HUDEP-2 (cell line): ENCODE data around the gene RSPH9.
"Not testable (repeated sequence)": the region's sequence is repeated elsewhere in the genome, so short reads cannot be mapped to it uniquely, and the experiment has no call there.

Experiments
- DNase-seq, 76 experiments: peaks; one replicate each; lab custom pipeline; 2025; ENCODE audit not compliant: unreplicated experiment in 76 of 76; lab: John Stamatoyannopoulos, UW

The RSPH9 gene

DNA sequence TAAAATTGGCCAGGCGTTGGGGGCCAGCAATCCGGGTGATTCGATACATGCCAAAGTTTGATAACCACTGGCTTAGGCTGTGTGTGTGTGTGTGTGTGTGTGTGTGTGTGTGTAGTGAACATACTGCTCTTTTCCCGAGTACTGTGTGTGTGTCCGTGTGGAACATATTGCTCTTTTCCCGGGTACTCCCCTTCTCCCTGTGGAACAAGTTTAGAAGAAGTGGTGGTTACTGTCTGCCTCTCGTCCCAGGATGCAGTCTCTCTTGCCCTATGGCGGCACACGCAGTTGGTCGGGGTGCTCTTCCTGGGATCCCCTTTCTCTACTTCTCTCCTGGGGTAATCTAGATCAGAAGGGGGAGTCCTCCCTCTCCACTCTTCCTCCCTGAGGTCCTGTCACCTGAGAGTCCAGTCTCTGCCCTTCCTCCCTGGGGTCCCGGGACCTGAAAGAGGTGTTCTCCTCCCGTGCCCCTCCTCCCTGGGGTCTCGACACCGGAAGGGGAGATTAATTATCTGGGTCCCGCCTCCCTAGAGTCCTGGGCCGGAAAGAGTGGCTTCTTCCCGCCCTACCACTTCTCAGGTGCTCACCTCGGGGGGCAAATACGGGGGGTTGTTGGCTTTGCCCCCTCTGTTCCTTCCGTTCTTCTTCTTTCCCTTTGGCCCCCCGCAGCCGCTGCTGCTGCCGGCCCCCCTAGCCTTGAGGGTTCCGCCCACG lies 16.3 kb upstream of the RSPH9 start:
- DNase-seq: peak in 35 of 76 experiments; percentile 15 to 58 (median 37)

DNA sequence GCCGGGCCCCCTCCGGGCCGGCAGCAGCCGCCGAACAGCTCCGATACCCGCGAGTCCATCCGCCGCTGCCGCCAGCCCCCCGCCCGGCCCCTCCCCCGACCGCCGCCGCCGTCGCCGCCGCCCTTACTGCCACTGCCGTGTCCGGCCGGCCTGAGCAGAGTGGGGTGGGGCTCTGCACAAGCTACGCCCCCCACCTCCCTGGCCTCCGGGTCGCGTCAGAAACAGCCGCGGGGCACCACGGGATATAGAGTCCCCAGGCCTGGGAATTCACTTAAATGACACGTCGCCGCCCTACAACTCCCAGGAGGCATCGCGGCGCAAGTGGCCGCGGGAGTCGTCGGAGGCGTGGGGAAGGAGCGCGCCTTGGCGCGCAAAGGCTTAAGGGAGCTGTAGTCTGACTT lies 15.7 kb upstream of the RSPH9 start, which contains the start of gene GTPBP2:
Gene GTPBP2, minus strand, starts transcription at position 161 of the 401 bp plus-strand sequence. Its CDS starts 102 bp downstream, at position 59.
- peak in 75 of 76 experiments; percentile 80 to 100 (median 99) for DNase-seq

DNA sequence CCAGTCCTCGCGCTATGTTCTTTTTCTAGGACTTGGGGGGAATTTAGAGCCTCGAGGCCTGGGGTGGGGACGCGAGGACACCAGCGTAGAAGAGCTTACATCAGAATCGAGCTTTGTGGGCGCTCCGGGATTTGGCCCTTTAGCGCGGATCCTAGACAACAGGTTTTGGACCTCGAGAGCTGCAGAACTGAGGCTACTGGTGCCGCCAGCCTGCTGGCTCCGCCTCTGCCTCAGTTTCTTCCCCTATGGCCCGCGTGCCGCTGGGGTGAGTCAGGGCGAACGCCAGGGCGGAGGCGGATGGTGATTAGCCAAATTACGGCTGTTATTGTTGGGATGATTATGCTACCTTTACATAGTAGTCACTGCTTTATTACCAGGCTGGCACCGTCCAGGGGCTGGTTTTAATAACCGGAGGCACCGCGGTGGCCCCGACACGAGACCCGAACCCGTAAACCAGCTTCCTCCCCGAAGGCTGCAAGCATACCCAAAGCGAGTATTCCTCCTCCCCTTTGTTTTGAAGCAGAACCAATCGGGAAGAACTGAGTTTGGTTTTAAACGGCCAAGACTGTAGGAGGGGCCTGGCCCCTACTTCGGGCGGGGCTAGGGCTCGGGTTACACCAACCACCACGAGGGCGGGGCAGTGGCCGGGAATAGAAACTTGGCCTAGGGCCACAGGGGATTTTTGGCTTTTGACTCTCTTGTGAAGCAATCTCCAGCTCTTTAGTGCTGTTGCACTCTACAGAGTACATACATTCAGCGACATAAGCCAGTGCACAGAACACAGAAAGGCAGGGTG lies 15.1 kb upstream of the RSPH9 start:
- DNase-seq: peak; percentile 80 to 100 (median 98)

DNA sequence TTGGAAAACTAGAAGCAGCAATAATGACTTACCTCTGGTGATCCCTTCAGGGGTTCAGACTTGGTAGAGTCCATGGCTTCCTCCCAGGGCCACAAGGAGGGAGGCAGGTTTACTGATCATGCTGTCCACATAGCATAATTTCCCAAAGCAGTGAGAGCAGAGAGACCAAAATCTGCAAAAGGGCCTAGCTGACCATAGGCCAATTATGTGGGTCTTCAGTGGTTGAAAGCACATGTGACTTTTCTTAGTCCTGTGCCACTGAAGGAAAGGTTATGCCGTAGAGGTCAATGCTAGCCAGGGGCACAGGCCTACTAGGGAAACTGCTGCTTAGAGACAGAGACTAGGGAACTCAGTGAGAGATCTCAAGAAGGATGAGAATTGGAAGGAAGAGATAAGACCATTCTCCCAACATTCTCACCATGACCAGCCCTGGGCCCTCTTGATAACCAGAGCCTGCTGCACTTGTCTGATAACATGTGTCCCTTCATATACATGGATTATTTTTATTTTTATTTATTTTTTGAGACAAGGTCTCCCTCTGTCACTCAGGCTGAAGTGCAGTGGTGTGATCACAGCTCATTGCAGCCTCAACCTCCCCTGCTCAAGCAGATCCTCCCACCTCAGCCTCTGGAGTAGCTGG lies 13.7 kb upstream of the RSPH9 start:
- DNase-seq: peak; percentile 51 to 99 (median 94)

DNA sequence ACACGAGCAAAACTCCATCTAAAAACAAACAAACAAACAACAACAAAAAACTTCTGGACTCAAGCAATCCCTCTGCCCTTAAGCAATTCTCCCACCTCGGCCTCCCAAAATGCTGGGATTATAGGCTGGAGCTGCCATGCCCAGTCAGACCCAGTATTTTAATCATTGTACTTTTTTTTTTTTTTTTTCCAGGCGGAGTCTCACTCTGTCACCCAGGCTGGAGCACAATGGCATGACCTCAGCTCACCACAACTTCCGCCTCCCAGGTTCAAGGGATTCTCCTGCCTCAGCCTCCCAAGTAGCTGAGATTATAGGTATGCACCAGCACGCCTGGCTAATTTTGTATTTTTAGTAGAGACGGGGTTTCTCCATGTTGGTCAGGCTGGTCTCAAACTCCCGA lies 11.8 kb upstream of the RSPH9 start:
- DNase-seq: not testable (repeated sequence)

DNA sequence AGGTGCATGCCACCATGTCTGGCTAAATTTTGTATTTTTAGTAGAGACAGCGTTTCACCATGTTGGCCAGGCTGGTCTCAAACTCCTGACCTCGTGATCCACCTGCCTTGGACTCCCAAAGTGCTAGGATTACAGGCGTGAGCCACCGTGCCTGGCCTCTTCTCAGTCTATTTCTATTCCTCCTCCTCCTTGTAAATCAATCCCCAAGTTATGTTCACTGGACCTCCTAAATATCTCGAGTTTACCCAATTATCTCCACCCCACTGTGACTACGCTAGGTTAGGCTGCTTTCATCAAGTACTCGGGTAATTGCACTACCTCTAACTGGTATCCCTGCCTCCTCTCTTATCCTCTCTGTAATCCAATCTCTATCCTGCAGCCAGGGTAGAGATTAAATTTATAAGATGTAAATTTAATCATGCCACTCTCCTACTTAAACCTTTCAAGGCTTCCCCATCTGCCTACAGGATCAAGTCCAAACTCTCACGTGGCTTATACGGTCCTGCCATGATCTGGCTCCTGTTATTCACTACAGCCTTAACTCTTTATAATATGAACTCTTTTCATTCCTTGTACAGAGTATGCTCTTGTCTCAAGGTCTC lies 10.0 kb upstream of the RSPH9 start:
- DNase-seq: no peak

DNA sequence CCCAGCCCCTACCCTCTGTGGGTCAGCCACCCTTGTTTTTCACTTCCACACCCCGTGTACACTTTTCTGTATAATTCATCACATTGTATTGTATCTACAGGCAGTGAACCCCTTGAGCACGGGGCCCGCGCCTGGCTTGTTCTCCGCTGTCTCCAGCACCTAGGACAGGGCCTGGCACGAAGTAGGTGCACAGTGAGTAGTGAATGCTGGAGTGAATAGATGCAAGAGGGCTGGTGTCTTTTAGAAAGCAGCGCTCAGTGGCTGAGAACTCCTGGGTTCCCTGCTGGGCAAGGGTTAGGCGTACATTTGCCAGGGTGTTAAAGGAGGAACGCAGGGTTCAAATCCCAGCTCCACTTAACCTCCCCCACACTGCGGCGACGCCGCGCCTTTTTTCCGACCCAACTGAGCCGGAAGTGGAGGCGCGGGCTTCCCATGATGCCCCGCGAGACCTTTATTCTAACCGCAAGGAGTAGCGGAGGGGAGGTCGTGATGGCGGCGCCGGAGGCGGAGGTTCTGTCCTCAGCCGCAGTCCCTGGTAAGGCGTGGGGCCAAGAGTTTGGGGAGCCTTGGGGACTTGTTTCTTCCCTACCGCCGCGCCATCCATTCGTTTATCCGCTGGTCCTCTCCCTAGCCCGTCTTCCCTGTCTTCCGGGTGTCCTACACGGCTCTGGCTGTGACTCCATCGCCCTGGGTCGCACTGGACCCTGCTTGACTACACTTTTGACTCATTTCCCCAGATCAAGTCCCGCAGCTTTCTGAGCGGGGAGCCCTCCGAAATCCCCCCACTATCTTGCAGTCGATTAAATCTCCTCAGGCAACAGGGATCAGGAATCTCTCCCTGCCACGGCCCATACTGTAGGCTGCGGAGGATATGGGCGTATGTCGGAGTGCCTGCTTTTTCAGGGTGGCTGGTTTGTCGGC lies 9.2 kb upstream of the RSPH9 start, which contains the start of gene MAD2L1BP:
Gene MAD2L1BP, plus strand, starts transcription at position 454 of the 921 bp plus-strand sequence. Its CDS starts 36 bp downstream, at position 490.
- peak in 73 of 76 experiments; percentile 38 to 97 (median 77) for DNase-seq

DNA sequence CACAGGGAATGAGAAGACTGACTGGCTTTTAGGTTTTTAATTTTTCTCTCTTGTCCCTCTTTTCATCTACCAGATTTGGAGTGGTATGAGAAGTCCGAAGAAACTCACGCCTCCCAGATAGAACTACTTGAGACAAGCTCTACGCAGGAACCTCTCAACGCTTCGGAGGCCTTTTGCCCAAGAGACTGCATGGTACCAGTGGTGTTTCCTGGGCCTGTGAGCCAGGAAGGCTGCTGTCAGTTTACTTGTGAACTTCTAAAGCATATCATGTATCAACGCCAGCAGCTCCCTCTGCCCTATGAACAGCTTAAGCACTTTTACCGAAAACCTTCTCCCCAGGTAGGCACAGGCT lies 8.6 kb upstream of the RSPH9 start:
- DNase-seq: no peak

DNA sequence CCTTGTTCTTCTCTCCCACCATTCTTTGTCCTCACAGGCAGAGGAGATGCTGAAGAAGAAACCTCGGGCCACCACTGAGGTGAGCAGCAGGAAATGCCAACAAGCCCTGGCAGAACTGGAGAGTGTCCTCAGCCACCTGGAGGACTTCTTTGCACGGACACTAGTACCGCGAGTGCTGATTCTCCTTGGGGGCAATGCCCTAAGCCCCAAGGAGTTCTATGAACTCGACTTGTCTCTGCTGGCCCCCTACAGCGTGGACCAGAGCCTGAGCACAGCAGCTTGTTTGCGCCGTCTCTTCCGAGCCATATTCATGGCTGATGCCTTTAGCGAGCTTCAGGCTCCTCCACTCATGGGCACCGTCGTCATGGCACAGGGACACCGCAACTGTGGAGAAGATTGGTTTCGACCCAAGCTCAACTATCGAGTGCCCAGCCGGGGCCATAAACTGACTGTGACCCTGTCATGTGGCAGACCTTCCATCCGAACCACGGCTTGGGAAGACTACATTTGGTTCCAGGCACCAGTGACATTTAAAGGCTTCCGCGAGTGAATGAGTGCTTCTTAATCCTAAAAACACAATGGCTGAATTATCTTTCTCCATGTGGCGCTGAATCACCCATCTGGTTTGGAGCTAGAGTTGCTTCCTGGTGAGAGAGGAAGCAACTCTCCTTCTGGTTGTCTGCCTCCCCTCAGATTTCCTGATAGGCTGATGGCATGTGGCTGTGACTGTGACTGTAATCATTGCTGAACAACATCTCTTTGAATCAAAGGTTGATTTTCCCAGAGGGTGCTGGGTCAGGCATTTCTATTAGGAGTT lies 4.6 kb upstream of the RSPH9 start:
- peak in 4 of 76 experiments; percentile 13 to 31 (median 20) for DNase-seq

DNA sequence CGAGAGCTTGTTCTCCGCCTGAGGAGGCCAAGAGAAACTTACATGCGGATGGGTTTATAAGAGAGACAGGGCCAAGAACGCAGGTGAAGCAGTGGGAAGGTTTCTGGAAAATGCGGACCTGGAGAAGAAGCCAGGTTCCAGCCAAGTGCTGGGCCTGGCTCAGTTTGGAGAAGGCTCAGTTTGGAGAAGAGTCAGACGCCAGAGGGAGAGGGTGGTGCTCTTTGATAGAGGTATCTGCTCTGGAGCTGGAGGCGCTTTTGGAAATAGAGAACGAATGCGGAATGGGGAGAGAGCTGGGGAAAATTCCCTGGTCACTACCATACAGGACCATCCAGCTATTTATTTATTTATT lies 753 bp downstream of the RSPH9 start:
- no peak for DNase-seq

DNA sequence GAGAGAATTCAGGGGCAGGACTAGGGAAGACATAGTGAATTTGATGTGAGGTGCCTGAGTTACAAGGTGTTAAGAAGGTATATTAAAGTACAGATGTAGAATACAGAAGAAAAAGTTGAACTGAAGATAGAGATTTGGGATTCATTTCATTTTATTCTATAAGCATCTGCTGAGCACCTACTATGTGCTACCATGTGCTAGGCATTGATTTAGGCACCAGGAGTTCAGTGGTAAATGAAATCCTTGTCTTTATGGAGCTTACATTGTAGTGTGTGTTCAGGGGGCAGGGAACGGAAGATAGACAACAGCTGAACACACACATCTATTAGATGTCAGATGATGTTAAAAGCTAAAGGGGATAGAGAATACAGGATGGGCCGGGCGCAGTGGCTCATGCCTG lies 2.8 kb downstream of the RSPH9 start:
- no peak for DNase-seq

DNA sequence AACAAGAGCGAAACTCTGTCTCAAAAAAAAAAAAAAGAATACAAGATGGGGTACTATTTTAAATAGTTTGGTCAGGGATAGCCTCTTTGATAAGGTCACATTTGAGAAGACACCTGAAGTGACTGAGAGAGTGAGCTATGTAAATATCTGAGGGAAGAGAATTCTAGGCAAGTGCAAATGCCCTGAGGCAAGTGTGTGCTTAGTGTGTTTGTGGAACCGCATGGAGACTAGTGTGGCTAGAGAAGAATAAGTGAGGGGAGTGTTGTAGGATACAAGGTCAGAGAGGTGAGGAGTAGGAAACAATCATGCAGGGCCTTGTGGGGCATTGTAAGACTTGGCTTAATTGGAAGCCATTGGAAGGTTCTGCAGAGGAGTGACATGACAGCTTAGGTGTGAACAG lies 3.4 kb downstream of the RSPH9 start:
- DNase-seq: no peak

DNA sequence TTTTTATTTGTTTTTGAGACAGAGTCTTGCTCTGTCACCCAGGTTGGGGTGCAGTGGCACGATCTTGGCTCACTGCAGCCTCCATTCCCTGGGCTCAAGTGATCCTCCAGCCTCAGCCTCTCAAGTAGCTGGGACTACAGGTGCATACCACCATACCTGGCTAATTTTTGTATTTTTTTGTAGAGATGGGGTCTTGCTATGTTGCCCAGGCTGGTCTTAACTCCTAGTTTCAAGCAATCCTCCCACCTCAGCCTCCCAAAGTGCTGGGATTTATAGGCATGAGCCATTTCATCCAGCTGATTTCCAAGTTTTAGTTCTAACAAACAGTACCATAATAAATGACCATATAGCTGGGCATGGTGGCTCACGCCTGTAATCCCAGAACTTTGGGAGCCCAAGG lies 8.0 kb downstream of the RSPH9 start:
- DNase-seq: not testable (repeated sequence)

DNA sequence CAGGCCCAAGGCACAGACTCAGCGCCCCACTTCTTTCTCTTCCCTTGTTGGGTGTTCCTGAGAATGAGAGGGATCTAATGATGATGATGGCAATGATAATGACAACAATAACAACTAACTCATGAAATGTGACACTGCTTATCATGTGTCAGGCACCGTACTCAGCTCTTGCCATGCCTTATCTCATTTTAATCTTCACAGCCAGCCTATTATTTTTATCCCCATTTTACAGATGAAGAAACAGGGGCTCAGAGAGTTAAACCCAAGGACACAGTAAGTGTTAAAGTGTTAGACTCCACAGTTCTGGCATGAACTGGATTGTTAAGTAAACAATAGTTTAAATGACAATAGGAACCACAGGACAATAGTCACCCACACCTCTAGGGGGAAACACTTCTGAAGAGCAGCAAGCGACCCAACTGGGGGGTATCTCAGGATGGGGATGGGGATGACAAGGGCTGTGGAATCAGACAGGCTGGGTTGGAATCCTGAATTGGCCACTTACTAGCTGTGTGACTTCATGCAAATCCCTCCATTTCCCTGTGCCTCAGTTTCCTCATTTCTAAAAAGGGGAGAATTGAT lies 12.5 kb downstream of the RSPH9 start:
- DNase-seq: no peak

DNA sequence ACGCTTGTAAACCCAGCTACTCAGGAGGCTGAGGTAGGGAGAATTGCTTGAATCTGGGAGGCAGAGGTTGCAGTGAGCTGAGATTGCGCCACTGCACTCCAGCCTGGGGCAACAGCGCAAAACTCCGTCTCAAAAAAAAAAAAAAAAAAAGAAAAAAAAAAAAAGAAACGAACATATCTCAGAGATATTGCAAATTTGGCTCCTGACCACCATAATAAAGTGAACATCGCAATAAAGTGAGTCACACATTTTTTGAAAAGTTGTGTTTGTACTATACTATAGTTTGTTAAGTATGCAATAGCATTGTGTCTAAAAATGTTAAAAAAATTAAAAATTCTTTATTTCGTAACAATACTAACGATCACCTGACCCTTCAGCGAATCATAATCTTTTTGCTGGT lies 13.3 kb downstream of the RSPH9 start:
- no peak for DNase-seq

DNA sequence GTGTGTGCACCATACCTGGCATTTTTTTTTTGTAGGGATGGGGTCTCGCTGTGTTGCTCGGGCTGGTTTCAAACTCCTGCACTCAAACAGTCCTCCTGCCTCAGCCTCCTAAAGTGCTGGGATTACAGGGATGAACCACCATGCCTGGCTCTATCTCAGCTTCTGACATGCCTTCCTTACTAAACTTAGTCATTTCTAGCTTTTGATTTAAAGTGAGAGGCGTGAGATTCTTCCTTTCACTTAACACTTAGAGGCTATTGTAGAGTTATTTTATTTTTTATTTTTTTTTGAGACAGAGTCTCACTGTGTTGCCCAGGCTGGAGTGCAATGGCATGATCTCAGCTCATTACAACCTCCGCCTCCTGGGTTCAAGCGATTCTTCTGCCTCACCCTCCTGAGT lies 18.1 kb downstream of the RSPH9 start:
- DNase-seq: not testable (repeated sequence)

DNA sequence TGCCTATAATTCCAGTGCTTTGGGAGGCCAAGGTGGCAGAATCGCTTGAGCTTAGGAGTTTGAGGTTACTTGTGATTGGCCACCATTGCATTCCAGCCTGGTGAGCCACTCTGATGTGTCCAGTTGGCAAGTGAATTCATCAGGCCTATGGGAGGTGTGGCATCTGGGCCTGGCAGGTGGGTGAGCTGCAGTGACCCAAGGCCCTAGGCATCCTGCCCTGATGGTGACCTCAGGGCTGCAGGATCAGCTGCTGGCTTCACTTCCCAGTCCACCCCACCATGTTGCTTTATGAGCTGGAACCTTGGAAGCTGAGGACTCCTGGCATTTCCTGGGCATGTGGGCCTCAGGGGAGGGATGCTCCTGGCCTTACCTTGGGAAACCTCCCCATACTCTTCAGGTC lies 20.5 kb downstream of the RSPH9 start:
- no peak for DNase-seq

DNA sequence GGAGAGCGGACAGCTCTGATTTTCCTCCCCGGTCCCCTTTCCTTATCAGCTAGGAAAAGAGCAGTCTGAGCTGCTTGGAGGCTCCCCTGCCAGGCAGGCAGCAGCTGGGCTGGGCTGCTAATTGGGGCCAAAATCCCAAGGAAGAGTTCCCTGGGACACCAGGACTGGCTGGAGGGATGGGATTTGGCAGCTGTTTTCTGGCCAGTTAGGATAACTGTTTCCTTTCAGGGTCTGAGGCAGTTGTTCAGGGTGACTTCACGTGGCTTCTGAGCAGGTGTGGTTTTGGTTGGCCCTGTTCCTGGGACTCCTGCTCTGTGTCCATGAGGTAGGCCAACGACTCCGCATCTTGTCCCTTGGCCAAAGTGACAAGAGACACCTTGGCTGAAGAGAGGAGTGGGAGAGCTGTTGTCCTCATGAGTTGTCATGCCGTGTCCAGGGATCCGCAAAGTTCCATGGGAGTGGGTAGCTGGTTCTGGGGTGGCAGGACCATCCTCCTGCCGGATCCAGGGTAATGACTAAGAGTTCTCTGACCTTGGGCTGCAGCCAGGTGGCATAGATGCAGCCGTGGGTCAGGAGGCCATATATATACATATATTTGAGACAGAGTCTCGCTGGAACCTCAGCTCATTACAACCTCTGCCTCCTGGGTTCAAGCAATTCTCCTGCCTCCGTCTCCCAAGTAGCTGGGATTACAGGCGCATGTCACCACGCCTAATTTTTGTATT lies 21.5 kb downstream of the RSPH9 start:
- DNase-seq: no peak
